Muscle of arm (tissue), 12 donors: ENCODE data around the gene ADAMTS12. TPM values are rescaled to one million over a fixed set of nuclear protein-coding genes. Genes with fewer than 3 reads are reported as not detected.
"Not testable (repeated sequence)": the region's sequence is repeated elsewhere in the genome, so short reads cannot be mapped to it uniquely, and the experiment has no call there.

Experiments used
- DNase-seq: peaks from one replicate; pipeline ENCODE4 v3.0.0-alpha.2; 2013
- polyA plus RNA-seq, 12 donors: library from polyadenylated mRNA; unstranded; fragments of 120-200 nt; gene quantifications; one replicate each; pipeline ENCODE4 v1.2.1, GENCODE V29; 2013; ENCODE audit not compliant: insufficient read length in 12 of 12

Gene ADAMTS12
- polyA plus RNA-seq, 12 donors: 18.2 to 33.9 (median 23.0) TPM; not detected in 1

DNA sequence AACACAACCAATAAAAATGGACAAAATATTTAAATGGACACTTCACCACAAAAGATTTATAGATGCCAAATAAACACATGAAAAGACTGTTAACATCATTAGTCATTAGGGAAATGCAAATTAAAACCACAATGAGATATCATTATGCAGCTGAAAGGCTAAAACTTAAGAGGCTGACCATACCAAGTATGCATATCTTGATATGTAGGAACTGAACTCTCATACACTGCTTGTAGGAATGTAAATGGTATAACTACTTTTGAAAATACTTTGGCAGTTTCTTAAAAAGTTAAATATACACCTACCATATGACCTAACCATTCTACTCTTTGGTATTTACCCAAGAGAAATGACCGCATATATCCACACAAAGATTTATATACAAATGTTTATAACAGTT, 13.6 kb upstream of the ADAMTS12 start:
- DNase-seq: no peak

DNA sequence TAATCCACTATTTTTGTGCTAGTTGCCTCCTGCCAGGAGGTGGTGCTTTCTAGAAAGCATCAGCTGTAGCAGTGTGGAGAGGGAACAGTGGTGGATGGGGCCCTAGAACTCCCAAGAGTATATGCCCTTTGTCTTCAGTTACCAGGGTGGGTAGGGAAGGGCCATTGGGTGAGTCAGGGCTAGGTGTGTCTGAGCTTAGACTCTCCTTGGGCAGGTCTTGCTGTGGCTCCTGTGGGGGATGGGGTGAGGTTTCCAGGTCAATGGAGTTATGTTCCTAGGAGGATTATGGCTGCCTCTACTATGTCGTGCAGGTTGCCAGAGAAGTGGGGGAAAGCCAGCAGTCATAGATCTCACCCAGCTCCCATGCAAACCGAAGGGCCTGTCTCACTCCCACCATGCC, 11.3 kb upstream of the ADAMTS12 start:
- DNase-seq: no peak

- no peak for DNase-seq
These were observed 9.4 kb upstream of the ADAMTS12 start for GRCh38 chr5:33901156-33901555.

GRCh38 chr5:33894566-33894965, 2.8 kb upstream of the ADAMTS12 start:
- no peak for DNase-seq

DNA sequence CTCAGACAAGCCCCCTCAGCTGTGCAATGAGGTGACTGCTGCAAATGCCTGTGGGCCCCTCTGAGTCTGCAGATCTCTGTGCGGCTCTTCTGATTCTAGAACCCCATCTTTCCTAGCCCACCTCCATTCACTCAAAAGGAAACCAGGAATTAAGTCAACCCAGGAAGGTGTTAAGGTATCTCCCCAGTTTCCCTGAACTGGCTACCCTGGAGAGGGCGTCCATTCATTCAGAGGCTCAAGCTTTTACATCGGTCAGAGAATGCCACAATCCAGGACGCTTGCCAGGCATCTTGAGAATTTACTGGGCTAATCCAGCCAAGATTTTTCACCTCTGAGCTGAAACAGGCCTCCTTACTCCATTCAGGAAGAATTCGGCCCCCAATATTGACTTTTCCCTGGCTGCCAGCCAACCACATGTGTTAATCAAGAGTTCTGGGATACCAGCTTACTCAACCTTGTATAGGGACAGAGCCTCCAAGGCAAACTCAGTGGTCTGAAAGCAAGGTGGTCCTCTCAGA, 889 bp upstream of the ADAMTS12 start:
- no peak for DNase-seq

GRCh38 chr5:33891446-33891787, 373 bp downstream of the ADAMTS12 start:
- DNase-seq: no peak

DNA sequence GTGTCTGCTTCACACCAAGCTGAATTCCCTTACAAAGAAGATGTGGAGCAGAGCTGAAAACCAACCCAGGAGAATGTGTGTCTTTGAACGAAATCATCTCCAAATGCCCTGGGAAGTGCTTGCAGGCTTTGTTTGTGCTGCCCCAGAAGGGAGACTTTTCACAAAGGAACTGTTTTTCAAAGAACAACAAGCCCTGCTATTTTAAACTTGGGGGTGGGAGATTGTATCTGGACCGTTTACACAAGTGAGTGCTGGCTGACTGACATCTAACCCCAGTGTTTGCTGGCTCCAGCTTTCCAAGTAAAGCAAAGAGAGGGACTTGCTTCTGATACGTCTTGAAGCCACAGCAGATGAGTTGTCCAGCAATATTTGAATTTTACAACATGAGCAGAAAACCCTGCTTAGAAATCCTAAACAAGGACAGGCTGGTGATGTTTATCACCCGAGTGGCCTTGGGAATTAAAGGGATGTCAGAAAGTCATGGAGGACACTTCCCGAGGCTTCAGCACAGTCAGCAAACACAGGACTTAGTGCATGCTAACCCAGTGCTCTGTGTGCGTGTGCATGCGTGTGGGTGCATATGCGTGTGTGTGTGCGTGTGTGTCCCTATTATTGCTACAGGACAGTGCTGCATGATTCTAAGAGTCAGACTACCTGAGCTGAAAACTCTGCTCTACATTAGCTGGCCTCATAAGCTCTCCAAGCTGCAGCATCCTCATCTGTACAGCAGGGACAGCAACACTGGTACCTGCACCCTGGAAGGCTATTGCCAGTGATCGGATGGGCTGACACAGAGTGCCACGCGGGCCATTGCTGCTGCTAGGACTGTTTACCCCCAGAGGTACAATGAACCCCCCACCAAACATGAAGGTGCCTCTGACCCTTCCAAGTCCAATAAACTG, 1.4 kb downstream of the ADAMTS12 start:
- peak; percentile 56 for DNase-seq

GRCh38 chr5:33888587-33888986, 3.2 kb downstream of the ADAMTS12 start:
- peak; percentile 62 for DNase-seq

- DNase-seq: no peak
These were observed 4.5 kb downstream of the ADAMTS12 start for GRCh38 chr5:33887268-33887667.

GRCh38 chr5:33886283-33886682, 5.5 kb downstream of the ADAMTS12 start:
- no peak for DNase-seq

- no peak for DNase-seq
These were observed 6.1 kb downstream of the ADAMTS12 start for GRCh38 chr5:33885679-33886078.

- peak; percentile 65 for DNase-seq
These were observed 8.3 kb downstream of the ADAMTS12 start for GRCh38 chr5:33883482-33883881.

- no peak for DNase-seq
These were observed 11.5 kb downstream of the ADAMTS12 start for GRCh38 chr5:33880319-33880718.

DNA sequence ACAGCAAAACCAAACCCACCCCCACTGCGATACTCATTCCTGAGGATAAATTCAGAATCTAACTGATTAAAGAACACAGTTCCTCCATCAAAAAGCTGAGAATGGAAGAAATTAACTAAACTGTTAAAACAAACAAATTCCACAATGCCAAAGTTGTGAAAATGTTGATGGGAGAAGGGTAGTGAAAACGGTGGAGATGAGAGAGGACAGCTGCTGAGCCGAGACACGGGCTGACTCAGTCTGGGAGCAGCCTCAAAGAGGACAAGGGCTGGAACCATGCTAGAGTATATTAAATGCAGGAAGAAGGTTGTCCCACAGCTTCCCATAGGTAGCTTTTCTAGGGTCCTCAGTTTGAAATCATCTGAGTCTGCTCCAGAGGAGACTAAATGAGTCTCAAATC, 14.3 kb downstream of the ADAMTS12 start:
- DNase-seq: no peak

DNA sequence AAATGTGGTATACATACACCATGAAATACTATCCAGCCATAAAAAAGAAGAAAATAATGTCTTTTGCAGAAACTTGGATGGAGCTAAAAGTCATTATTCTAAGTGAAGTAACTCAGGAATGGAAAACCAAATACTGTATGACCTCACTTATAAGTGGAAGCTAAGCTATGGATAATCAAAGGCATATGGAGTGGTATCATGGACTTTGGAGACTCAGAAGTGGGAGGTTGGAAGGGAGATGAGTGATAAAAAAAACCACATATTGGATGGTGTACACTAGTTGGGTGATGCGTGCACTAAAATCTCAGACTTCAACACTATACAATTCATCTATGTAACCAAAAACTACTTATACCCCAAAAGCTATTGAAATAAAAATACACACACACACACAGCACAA, 24.5 kb downstream of the ADAMTS12 start:
- no peak for DNase-seq

- not testable (repeated sequence) for DNase-seq
These were observed 32.6 kb downstream of the ADAMTS12 start for GRCh38 chr5:33859177-33859576.

GRCh38 chr5:33857037-33857436, 34.8 kb downstream of the ADAMTS12 start:
- no peak for DNase-seq

DNA sequence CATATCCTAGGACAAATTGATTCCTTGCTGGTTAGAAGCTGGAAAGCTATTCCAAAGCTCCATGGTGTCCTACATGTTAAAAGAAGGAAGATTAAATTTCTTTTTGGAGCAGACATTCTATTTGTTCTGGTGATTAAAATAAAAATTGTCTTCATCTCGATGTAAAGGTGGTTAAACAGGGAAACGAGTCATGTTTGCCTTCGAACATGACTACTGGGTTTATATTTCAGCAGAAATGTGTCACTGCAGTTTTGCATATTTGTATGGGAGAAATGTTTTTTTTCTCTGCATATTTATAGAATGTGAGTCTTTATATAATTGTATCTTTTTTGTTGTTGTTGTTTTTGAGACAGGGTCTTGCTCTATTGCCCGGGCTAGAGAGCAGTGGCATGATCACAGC, 36.4 kb downstream of the ADAMTS12 start:
- no peak for DNase-seq

DNA sequence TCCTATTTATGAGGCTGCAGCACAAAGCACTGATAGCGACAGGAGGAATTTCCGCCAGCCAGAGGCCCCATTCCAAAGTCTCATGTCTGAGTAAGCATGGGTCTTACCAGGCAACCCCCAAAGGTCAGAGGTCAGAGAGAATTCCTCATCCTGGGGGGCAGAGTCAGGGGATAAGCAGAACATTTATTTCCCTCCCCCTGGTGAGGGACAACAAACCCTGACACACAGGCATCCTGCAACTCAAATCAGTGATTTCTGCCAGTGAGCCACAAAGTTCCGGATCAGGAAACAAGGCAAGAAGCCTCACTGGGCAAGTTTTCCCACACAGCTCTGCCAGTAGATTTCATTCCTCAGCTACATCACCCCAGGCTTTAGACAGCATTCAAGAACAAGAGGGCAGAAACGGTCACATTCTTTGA, 37.0 kb downstream of the ADAMTS12 start:
- no peak for DNase-seq

- DNase-seq: no peak
These were observed 39.0 kb downstream of the ADAMTS12 start for GRCh38 chr5:33852837-33853236.

DNA sequence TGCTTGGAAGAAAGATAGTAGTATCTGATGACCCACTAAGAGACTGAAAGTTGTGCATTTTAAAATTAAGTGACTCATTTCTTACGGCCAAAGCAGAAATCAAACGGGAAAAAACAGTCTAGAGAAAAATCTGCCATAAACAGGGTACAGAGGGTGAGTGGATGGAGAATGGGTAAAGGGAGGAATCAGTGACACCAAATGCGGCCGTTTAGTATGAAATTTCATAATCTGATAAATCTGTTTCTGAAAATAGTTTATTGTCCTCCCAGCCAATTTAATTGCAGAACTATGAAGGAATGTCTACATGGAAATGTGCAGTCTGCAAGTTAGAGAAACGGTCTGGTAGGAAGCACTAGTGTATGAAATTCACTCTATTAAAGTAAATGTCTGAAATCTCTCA, 39.5 kb downstream of the ADAMTS12 start:
- peak; percentile 19 for DNase-seq

DNA sequence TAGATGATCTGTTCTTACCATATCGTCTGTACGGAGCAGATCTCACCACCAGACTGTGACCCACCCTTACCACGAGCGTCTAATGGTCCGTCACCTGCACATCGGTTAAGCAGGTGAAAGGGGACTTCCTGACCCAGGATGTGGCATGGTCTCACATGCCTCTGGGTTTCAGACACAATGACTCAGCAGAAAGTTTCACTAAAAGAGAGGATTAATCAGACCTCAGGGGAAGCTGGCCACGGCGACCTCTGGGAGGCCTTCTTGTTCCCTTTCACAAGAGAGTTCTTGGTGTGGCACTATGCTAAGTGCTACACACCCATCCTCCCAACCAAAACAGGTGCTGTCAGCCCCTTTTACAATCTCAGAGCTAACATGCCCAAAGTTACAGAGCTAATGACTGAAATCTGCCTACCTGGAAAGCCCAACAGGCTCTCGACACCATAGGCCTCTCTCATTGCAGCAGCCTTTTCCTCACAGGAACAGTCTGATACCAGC, 41.6 kb downstream of the ADAMTS12 start:
- no peak for DNase-seq

GRCh38 chr5:33848554-33848953, 43.2 kb downstream of the ADAMTS12 start:
- no peak for DNase-seq

DNA sequence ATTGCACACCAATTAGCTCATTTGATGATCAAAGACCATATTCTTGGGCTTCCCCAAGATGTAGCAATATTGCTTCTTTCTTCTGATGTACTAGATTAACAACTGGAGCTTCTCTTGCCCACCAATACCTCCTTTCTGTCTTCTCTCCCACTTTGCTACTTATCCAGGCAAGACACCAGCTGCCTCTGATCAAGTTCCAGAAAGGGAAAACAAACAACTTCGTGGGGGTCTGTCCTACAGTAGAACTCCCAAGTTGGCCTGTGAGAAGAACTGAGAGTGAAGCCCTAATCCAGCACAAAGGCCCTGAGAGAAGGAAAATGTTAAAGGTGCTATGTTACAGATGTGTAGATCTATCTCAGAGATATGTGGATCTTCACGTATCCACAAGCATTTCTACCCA, 44.9 kb downstream of the ADAMTS12 start:
- no peak for DNase-seq
